ENCODE results near the gene CCDC87. TPM values are rescaled to one million over a fixed set of nuclear protein-coding genes. Genes with fewer than 3 reads are reported as not detected.

Gene CCDC87
- total RNA-seq, 2 experiments from 2014 or later = 0.08 TPM; not detected in 1

DNA sequence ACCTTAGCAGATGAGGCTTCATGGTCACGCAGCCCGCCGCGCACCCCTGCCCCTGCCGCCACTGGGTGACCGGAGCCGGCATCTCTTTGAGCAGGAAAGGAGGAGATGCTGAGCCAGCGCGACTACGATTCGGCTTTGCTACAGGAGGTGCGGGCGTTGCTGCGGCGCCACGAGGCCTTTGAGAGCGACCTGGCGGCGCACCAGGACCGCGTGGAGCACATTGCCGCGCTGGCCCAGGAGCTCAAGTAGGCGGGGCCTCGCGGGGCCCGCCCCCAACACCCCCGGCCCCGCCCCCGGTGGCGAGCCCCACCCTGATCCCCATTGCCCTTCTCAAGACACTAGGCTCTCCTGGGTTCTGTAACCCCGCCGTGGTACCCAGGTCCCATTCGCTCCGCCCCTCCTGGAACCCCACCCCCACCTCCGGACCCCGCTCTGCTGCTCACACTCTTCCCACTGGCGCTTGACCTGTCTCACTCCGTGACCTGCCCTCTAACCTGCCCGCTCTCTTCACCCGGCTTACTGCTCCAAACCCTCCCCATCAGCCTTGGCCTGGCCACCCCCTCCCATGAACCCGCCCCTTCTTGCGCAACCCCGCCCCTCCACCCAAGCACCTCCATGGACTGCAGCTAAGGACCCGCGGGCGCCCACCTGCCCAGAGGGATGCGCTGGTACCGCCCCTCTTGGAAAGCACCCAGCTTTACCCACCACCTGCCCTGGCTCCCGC, 33.6 kb downstream of the CCDC87 start:
- Mint-ChIP-seq H3K36me3 (ENCODE audit: low read depth) (no peaks in the 10 kb centered on the region), H3K4me1 (peaks cover 4% of the 10 kb centered on the region), H3K9me3 (no peaks in the 10 kb centered on the region), H3K27me3 (peaks cover 7% of the 10 kb centered on the region), H3K4me3 (no peak overlapping the region), H3K27ac (no peak overlapping the region)
- POLR2A ChIA-PET = no interaction called here
- no peak for DNase-seq
- CTCF ChIA-PET = interaction anchor here (0.6 kb wide), 2 partner anchors 12 to 188 kb away, joined by 3 read pairs; no protein-coding TSS in a partner anchor

DNA sequence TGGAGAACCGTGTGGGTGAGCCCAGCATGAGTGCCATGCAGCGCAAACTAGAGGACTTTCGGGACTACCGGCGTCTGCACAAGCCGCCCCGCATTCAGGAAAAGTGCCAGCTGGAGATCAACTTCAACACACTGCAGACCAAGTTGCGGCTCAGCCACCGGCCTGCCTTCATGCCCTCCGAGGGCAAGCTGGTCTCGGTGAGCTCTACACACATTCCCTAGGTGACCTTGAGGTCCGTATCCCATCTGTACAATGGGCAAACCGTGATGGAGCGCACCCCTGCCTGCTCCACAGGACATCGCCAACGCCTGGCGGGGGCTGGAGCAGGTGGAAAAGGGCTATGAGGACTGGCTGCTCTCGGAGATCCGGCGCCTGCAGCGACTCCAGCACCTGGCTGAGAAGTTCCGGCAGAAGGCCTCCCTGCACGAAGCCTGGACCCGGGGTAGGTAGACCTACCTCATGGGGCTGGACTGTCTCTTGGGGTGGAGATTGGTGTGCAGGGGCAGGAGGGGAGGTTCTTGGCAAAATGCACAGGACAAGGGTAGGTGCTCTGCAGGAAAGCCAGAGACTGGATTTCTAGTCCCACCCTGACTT, 35.0 kb downstream of the CCDC87 start:
- Mint-ChIP-seq H3K4me3 (no peak overlapping the region), H3K36me3 (ENCODE audit: low read depth) (no peaks in the 10 kb centered on the region), H3K9me3 (no peaks in the 10 kb centered on the region), H3K4me1 (peaks cover 4% of the 10 kb centered on the region), H3K27me3 (peaks cover 7% of the 10 kb centered on the region), H3K27ac (no peak overlapping the region)
- POLR2A ChIA-PET = interaction anchor here (0.6 kb wide), 1 partner anchor 56 kb away, joined by 7 read pairs; no protein-coding TSS in a partner anchor
- CTCF ChIA-PET = interaction anchor here (1.2 kb wide), 1 partner anchor 12 kb away, joined by 3 read pairs; the partner anchor contains the start of gene ZDHHC24
- DNase-seq = no peak

DNA sequence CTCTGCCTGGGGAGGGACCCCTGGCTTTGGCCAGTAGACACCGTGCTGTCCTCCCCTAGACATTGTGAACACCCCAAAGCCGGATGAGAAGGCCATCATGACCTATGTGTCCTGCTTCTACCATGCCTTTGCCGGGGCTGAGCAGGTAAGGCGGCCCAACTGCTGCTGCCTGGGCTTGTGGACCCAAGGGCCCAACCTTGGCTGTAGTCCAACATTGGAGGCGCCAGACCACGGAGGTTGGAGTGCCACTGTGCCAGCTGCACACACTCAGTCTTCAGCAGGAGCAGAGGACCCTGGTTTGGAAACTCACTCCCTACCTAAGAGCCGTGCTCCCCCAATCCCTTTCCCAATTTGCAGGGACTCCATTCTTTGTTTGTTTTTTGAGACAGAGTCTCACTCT, 36.8 kb downstream of the CCDC87 start:
- Mint-ChIP-seq H3K36me3 (ENCODE audit: low read depth) (no peaks in the 10 kb centered on the region), H3K4me3 (no peak overlapping the region), H3K4me1 (peaks cover 4% of the 10 kb centered on the region), H3K27ac (no peak overlapping the region), H3K27me3 (peaks cover 7% of the 10 kb centered on the region), H3K9me3 (no peaks in the 10 kb centered on the region)
- POLR2A ChIA-PET = no interaction called here
- CTCF ChIA-PET = interaction anchor here (0.6 to 1.8 kb wide), 3 partner anchors 10 to 123 kb away, joined by 3 to 11 read pairs (median 10); partner anchors contain the start of genes ACTN3, RBM4B and ZDHHC24
- DNase-seq = no peak

DNA sequence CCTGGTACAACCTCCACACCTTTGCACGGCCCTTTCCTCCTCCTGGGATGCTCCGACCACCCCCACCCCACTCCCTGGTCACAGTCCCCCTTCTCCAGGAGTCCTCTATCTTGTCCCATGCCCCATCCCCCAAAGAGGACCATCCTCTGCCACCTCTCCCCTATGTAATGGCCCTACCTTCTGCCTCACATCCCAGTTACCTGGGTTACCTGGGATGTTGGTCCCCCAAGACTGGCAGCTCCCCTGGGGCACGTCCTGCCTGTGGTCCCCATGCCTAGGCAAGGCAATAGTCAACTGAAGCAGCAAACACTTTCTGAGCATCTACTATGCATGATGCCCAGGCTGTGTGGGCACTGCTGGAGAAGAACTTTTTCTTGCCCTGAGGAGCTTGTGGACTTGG, 37.4 kb downstream of the CCDC87 start:
- Mint-ChIP-seq H3K9me3 (no peaks in the 10 kb centered on the region), H3K4me1 (peaks cover 4% of the 10 kb centered on the region), H3K27me3 (peaks cover 6% of the 10 kb centered on the region), H3K36me3 (ENCODE audit: low read depth) (no peaks in the 10 kb centered on the region), H3K27ac (no peak overlapping the region), H3K4me3 (no peak overlapping the region)
- DNase-seq = no peak
- ChIA-PET POLR2A (no interaction called here), CTCF (interaction anchor here (0.6 to 1.8 kb wide), 4 partner anchors 9 to 123 kb away, joined by 3 to 11 read pairs (median 6); partner anchors contain the start of genes ACTN3, RBM4B and ZDHHC24)

DNA sequence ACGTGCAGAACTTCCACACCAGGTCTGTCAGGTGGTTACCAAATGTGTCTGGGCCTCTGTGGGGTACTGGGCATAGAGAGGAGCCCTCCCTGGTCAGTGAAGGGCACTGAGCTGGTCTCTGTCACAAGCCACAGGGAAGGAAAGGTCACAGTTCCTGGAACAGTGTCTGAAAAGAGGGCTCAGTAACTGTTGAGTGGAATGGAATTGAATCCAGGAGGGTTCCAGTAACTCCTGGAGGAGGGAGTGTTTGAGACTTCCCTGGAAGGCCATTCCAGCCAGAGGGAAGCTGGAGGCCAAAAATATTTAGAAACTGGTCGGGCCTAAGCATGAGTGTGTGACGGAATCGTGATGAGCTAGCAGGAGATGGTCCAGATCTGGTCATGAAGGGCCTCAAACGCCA, 38.3 kb downstream of the CCDC87 start:
- peaks cover 4% of the 10 kb centered on the region for H3K4me1 Mint-ChIP-seq
- DNase-seq = no peak
- peaks cover 8% of the 10 kb centered on the region for H3K27me3 Mint-ChIP-seq
- H3K27ac Mint-ChIP-seq = no peak overlapping the region
- H3K36me3 Mint-ChIP-seq (ENCODE audit: low read depth) = no peaks in the 10 kb centered on the region
- H3K9me3 Mint-ChIP-seq = no peaks in the 10 kb centered on the region
- H3K4me3 Mint-ChIP-seq = no peak overlapping the region
- POLR2A ChIA-PET = no interaction called here
- CTCF ChIA-PET = interaction anchor here (0.7 to 1.8 kb wide), 4 partner anchors 8 to 124 kb away, joined by 3 to 11 read pairs (median 6); partner anchors contain the start of genes ACTN3, MRPL11, RBM4B and ZDHHC24

DNA sequence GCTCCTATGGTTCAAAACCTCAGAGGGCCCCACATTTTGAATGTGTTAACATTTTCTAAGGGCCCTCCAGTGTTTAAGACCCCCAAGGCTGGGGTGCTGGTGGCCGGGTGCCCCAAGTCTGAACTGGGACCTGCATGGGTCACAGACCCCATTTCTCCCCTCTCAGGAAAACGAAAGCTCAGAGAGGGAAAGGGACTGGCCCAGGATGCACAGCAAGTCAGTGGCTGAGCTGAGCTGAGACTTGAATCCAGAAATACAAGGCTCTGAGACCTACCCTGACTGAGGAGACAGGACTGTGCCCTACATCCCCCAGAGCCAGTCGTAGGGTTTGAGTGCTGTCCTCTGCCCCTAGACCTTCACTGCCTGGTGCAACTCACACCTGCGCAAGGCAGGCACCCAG, 42.0 kb downstream of the CCDC87 start:
- CTCF ChIA-PET = no interaction called here
- Mint-ChIP-seq H3K27me3 (peaks cover 15% of the 10 kb centered on the region), H3K36me3 (ENCODE audit: low read depth) (no peaks in the 10 kb centered on the region), H3K4me3 (no peak overlapping the region), H3K9me3 (no peaks in the 10 kb centered on the region), H3K27ac (no peak overlapping the region), H3K4me1 (peaks cover 4% of the 10 kb centered on the region)
- DNase-seq = no peak
- POLR2A ChIA-PET = no interaction called here

DNA sequence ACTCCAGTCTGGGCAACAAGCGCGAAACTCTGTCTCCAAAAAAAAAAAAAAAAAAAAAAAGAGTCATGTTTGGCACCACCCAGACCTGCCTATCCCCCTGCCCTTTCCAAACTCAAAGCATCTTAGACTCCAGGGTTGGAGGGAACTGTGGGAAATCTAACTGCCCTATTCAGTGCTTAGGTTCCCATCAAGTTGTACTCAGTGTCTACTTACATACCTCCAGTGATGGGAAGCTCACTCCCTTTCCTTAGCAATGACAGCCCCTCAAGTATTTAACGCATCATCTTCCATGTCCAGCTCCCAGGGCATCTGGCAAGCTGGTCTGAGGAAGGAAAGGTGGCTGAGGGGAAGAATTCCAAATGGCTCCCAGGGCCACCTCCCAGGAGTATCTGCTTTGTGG, 43.2 kb downstream of the CCDC87 start:
- no peaks in the 10 kb centered on the region for H3K36me3 Mint-ChIP-seq (ENCODE audit: low read depth)
- H3K4me1 Mint-ChIP-seq = peaks cover 7% of the 10 kb centered on the region
- CTCF ChIA-PET = no interaction called here
- peaks cover 15% of the 10 kb centered on the region for H3K27me3 Mint-ChIP-seq
- no peak overlapping the region for H3K4me3 Mint-ChIP-seq
- no peak for DNase-seq
- POLR2A ChIA-PET = no interaction called here
- no peak overlapping the region for H3K27ac Mint-ChIP-seq
- no peaks in the 10 kb centered on the region for H3K9me3 Mint-ChIP-seq

DNA sequence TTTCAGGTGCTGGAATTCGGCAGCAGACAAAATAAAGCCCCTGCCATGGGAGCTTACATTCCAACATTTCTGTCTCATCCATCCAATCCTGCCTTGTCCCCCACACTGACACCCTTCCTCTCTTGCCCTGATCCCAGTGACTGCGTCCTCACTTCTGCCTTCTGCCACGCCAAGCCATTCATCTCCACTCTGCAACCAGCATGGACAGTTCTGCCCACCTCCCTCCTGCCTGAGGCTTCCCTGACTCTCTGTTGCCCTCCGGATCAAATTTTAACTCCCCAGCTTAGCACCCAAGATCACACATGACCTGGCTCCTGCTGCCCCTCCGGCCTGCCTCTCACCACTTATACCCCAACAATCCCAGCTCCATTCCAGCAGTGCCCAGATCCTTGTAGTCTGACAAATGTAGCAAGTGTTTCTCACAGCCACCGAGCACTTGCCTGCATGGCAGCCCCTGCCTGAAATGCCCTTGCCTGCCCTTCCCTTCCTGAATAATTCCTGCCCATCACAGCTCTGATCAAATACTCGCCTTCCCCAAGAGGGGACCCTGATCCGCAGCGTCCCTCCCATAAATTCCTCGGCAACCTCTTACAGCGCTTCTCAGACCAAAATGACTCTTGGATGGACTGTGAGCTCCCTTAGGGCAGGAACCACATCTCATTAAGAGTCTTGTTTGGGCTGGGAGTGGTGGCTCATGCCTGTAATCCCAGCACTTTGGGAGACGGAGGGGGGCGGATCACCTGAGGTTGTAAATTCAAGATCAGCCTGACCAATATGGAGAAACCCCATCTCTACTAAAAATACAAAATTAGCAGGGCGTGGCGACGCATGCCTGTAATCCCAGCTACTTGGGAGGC, 43.9 kb downstream of the CCDC87 start:
- Mint-ChIP-seq H3K9me3 (no peaks in the 10 kb centered on the region), H3K4me1 (peaks cover 12% of the 10 kb centered on the region), H3K27me3 (peaks cover 15% of the 10 kb centered on the region), H3K27ac (no peak overlapping the region), H3K36me3 (ENCODE audit: low read depth) (no peaks in the 10 kb centered on the region), H3K4me3 (no peak overlapping the region)
- ChIA-PET CTCF (no interaction called here), POLR2A (no interaction called here)
- no peak for DNase-seq

DNA sequence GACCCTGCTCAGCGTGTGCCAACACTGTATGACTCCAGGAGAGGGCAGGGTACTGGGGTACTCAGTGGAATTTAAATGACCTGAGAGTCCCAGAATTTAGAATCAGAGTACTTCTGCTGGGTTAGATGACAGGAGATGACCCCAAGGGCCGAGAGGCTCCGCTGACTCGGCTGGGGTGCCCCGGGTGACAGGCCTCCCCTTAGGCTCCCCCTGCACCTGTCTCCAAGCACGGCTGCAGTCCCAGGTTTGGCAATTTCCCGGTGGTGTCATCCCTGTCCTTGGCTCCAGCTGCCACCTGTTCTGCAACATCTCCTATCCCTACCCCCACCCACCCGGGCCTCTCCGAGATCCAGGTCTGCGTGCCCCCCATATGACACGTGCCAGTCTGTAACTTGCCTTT, 44.8 kb downstream of the CCDC87 start:
- DNase-seq = no peak
- Mint-ChIP-seq H3K4me1 (peaks cover 21% of the 10 kb centered on the region), H3K36me3 (ENCODE audit: low read depth) (peaks cover 4% of the 10 kb centered on the region), H3K4me3 (no peak overlapping the region), H3K9me3 (no peaks in the 10 kb centered on the region), H3K27ac (no peak overlapping the region), H3K27me3 (peaks cover 15% of the 10 kb centered on the region)
- ChIA-PET CTCF (no interaction called here), POLR2A (no interaction called here)

DNA sequence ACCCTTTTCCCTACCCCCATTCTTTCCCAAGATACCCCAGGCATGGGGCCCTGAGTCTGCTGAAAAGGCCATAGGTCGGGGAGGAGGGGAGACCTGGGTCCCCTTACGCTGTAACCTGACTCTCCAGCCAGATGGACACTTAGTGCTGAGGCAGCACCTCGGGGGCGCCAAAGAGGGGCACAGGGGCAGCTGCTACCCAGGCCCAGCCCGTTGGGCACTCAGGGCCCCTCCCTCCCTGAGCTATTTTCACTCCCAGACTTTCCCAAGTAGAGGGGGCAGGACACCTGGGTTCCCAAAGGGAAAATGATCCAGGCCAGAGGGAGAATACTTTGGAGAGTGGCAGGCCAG, 45.2 kb downstream of the CCDC87 start:
- Mint-ChIP-seq H3K4me3 (peak overlapping the region; percentile 0), H3K9me3 (no peaks in the 10 kb centered on the region), H3K36me3 (ENCODE audit: low read depth) (peaks cover 4% of the 10 kb centered on the region), H3K27me3 (peaks cover 15% of the 10 kb centered on the region), H3K27ac (no peak overlapping the region), H3K4me1 (peaks cover 24% of the 10 kb centered on the region)
- ChIA-PET POLR2A (no interaction called here), CTCF (interaction anchor here (1.0 to 2.1 kb wide), 2 partner anchors 8 to 131 kb away, joined by 3 to 11 read pairs; no protein-coding TSS in a partner anchor)
- DNase-seq = no peak

DNA sequence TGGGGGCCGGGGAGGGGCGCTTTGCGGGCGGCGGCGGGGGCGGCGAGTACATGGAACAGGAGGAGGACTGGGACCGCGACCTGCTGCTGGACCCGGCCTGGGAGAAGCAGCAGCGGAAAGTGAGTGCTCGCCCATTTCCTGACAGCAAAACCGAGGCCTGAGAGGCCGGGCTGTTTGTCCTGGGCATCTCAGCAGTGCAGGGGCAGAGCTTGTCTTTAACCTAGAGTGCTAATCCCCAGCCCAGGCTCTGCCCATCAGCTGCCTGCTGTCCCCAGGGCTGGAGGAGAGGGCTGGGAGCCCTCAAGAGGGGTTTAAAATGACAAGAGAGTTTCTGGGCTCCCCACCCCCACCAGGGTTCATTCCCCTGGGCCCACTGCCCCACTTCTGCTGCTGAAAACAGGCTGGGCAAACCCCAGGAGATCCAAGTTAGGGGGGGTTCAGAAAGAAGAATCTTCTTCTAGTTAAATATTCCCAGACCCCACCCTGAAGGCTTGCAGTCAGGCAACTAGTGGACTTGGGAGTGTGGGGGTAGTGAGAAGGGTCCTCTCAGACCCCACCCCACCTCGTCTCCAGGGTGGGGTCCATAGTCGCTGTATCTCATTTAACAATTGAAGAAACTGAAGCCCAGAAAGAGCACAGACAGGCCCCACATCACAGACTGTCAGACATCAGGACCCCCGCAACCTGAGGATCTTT, 45.7 kb downstream of the CCDC87 start:
- CTCF ChIA-PET = interaction anchor here (0.9 to 2.1 kb wide), 5 partner anchors 8 to 132 kb away, joined by 3 to 11 read pairs (median 3); no protein-coding TSS in a partner anchor
- Mint-ChIP-seq H3K36me3 (ENCODE audit: low read depth) (peaks cover 4% of the 10 kb centered on the region), H3K4me3 (peak overlapping the region; percentile 77), H3K4me1 (peaks cover 27% of the 10 kb centered on the region), H3K9me3 (no peaks in the 10 kb centered on the region), H3K27me3 (peaks cover 15% of the 10 kb centered on the region), H3K27ac (no peak overlapping the region)
- POLR2A ChIA-PET = interaction anchor here (1.1 kb wide), 1 partner anchor 12 kb away, joined by 4 read pairs; no protein-coding TSS in a partner anchor
- no peak for DNase-seq

DNA sequence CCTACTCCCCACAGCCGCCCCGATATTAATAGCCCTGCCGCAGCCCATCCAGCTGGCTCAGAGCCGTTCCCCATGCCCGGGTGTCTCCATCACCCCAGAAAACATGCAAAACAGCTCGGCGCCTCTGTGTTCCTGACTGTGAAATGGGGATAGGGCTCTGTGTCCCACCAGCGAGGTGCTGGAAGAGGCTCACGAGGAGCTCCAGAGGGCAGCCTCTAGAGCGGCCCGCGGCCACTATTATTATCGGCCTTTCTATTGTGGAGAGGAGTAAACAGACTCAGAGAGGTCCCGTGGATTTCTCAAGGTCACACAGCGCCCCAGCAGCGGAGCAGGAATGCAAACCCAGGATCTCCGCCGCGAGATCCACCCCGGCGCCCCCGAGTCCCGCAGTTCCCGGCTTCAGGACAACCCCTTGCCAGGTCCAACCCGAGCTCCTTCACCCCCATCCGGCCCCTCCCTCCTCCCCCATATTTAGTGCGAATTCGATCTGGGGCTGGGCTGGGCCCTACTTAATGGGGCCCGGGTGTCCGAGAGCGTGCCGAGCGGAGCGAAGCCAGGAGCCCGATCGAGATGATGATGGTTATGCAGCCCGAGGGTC, 46.4 kb downstream of the CCDC87 start, which contains the start of gene ACTN3:
ACTN3 (plus strand) TSS at position 536 of the 598 bp plus-strand sequence; CDS start at position 571, 35 bp downstream.
- POLR2A ChIA-PET = interaction anchor here (0.6 to 1.1 kb wide), 2 partner anchors 12 to 43 kb away, joined by 4 to 5 read pairs; no protein-coding TSS in a partner anchor
- H3K4me3 Mint-ChIP-seq = peak within 1 kb of the TSS; percentile 77
- no peaks in the 10 kb centered on the region for H3K9me3 Mint-ChIP-seq

More for the DNA sequence above, 46.4 kb downstream of the CCDC87 start, which contains the start of gene ACTN3:
- Mint-ChIP-seq H3K36me3 (ENCODE audit: low read depth) (peaks cover 9% of the 10 kb centered on the region), H3K27me3 (peaks cover 15% of the 10 kb centered on the region), H3K4me1 (peaks cover 27% of the 10 kb centered on the region), H3K27ac (peak within 1 kb of the TSS; percentile 82)
- CTCF ChIA-PET = interaction anchor here (0.5 to 2.1 kb wide), 8 partner anchors 9 to 249 kb away, joined by 3 to 11 read pairs (median 3); partner anchors contain the start of gene RBM4B
- peak; percentile 29 for DNase-seq
